HEK293 (cell line): Measurements from ENCODE around the gene PRSS1.

Source experiments
- CTCF ChIA-PET: fragments of 350-600 bp; formaldehyde crosslinking; extraction: SDS; loops from one replicate; lab custom pipeline; 2021; ENCODE audit warnings: antibody characterized with exemption; lab: Yijun Ruan, JAX
- POLR2A ChIA-PET: fragments of 300-600 bp; formaldehyde crosslinking; extraction: SDS; loops from one replicate; lab custom pipeline; 2020; ENCODE audit warnings: antibody characterized with exemption, inconsistent platforms; lab: Yijun Ruan, JAX
- H3K27ac ChIP-seq: fragments of 200-500 bp; sonication (Bioruptor generic); 2 replicates; pipeline ENCODE4 v1.5.1; 2014; ENCODE audit warnings: low read depth, low read length, control low read depth, inconsistent platforms; ENCODE audit errors: extremely low read depth
- H3K36me3 ChIP-seq, 2 experiments: fragments of 200-500 bp in 1 of 2; sonication (Bioruptor generic) in 1 of 2; 1 replicate in 1 of 2; 2 replicates in 1 of 2; pipeline ENCODE4 v1.5.1; 2014 to 2017; ENCODE audit warnings: inconsistent platforms in 2 of 2, low read length in 2 of 2; ENCODE audit not compliant: control insufficient read depth in 2 of 2, insufficient read depth in 1 of 2
- H3K4me1 ChIP-seq: fragments of 200-500 bp; sonication (Bioruptor generic); 2 replicates; pipeline ENCODE4 v1.5.1; 2014; ENCODE audit warnings: mild to moderate bottlenecking, low read length, inconsistent platforms; ENCODE audit not compliant: control insufficient read depth, insufficient read depth
- H3K4me3 ChIP-seq: 2 replicates; pipeline ENCODE4 v1.5.1; 2011; ENCODE audit warnings: low read depth, mild to moderate bottlenecking, control low read depth, low read length, moderate library complexity
- H3K9me3 ChIP-seq: fragments of 200-500 bp; sonication (Bioruptor generic); 2 replicates; pipeline ENCODE4 v1.5.1; 2014; ENCODE audit warnings: low read depth, low read length, inconsistent platforms; ENCODE audit not compliant: control insufficient read depth, insufficient read depth
- KLF10 ChIP-seq: fragments of 450-650 bp; IDR thresholded peaks from 2 replicates; pipeline ENCODE4 v1.5.1; 2018; ENCODE audit warnings: missing biosample characterization, mild to moderate bottlenecking, missing genetic modification characterization
- KLF8 ChIP-seq: fragments of 450-650 bp; formaldehyde crosslinking; IDR thresholded peaks from 2 replicates; pipeline ENCODE4 v1.5.1; 2016; ENCODE audit warnings: missing biosample characterization, missing genetic modification characterization
- MYNN ChIP-seq: fragments of 450-650 bp; formaldehyde crosslinking; IDR thresholded peaks from 2 replicates; pipeline ENCODE4 v1.5.1; 2016; ENCODE audit warnings: missing biosample characterization, missing genetic modification characterization, borderline replicate concordance
- ZNF138 ChIP-seq: fragments of 450-650 bp; formaldehyde crosslinking; IDR thresholded peaks from 2 replicates; pipeline ENCODE4 v1.5.1; 2016; ENCODE audit warnings: missing biosample characterization, missing genetic modification characterization, borderline replicate concordance
- ZNF140 ChIP-seq: fragments of 450-650 bp; formaldehyde crosslinking; IDR thresholded peaks from 2 replicates; pipeline ENCODE4 v1.5.1; 2016; ENCODE audit warnings: missing biosample characterization, missing genetic modification characterization
- ZNF155 ChIP-seq: fragments of 450-650 bp; formaldehyde crosslinking; IDR thresholded peaks from 2 replicates; pipeline ENCODE4 v1.5.1; 2016; ENCODE audit warnings: missing biosample characterization, missing genetic modification characterization
- ZNF311 ChIP-seq: fragments of 450-650 bp; formaldehyde crosslinking; IDR thresholded peaks from 2 replicates; pipeline ENCODE4 v1.5.1; 2017; ENCODE audit warnings: missing biosample characterization, missing genetic modification characterization, borderline replicate concordance
- ZNF366 ChIP-seq: fragments of 450-650 bp; formaldehyde crosslinking; conservative IDR thresholded peaks from 2 replicates; pipeline ENCODE4 v1.5.1; 2016; ENCODE audit warnings: missing biosample characterization, missing genetic modification characterization
- ZNF521 ChIP-seq: fragments of 450-650 bp; formaldehyde crosslinking; IDR thresholded peaks from 2 replicates; pipeline ENCODE4 v1.5.1; 2017; ENCODE audit warnings: missing biosample characterization, mild to moderate bottlenecking, missing genetic modification characterization
- ZNF549 ChIP-seq: fragments of 450-650 bp; IDR thresholded peaks from 2 replicates; pipeline ENCODE4 v1.5.1; 2018; ENCODE audit warnings: missing biosample characterization, missing genetic modification characterization, mild to moderate bottlenecking, inconsistent platforms, moderate library complexity
- ZNF596 ChIP-seq: fragments of 450-650 bp; IDR thresholded peaks from 2 replicates; pipeline ENCODE4 v1.5.0; 2018; ENCODE audit warnings: missing biosample characterization, mild to moderate bottlenecking, missing genetic modification characterization, moderate library complexity
- ZNF660 ChIP-seq: fragments of 450-650 bp; IDR thresholded peaks from 2 replicates; pipeline ENCODE4 v1.5.1; 2018; ENCODE audit warnings: missing biosample characterization, mild to moderate bottlenecking, missing genetic modification characterization
- ZSCAN23 ChIP-seq: fragments of 450-650 bp; formaldehyde crosslinking; IDR thresholded peaks from 2 replicates; pipeline ENCODE4 v1.5.1; 2016; ENCODE audit warnings: missing biosample characterization, missing genetic modification characterization
- TF ChIP-seq, protein P1 (sequence below): fragments of 450-650 bp; formaldehyde crosslinking; IDR thresholded peaks from 2 replicates; pipeline ENCODE4 v1.5.1; 2016; ENCODE audit warnings: missing biosample characterization, missing genetic modification characterization
- TF ChIP-seq, protein P2 (sequence below): fragments of 450-650 bp; formaldehyde crosslinking; IDR thresholded peaks from 2 replicates; pipeline ENCODE4 v1.5.1; 2016; ENCODE audit warnings: missing biosample characterization, missing genetic modification characterization
- TF ChIP-seq, protein P3 (sequence below): fragments of 450-650 bp; formaldehyde crosslinking; conservative IDR thresholded peaks from 2 replicates; pipeline ENCODE4 v1.5.1; 2016; ENCODE audit warnings: low read depth, missing biosample characterization, missing genetic modification characterization
- TF ChIP-seq, protein P4 (sequence below): fragments of 450-650 bp; formaldehyde crosslinking; IDR thresholded peaks from 2 replicates; pipeline ENCODE4 v1.5.1; 2016; ENCODE audit warnings: missing biosample characterization, missing genetic modification characterization, low read depth
- TF ChIP-seq, protein P5 (sequence below): fragments of 450-650 bp; IDR thresholded peaks from 2 replicates; pipeline ENCODE4 v1.5.1; 2018; ENCODE audit warnings: missing biosample characterization, missing genetic modification characterization
- TF ChIP-seq, protein P6 (sequence below): fragments of 450-650 bp; formaldehyde crosslinking; IDR thresholded peaks from 2 replicates; pipeline ENCODE4 v1.5.1; 2016; ENCODE audit warnings: missing biosample characterization, missing genetic modification characterization, borderline replicate concordance

The PRSS1 gene

DNA sequence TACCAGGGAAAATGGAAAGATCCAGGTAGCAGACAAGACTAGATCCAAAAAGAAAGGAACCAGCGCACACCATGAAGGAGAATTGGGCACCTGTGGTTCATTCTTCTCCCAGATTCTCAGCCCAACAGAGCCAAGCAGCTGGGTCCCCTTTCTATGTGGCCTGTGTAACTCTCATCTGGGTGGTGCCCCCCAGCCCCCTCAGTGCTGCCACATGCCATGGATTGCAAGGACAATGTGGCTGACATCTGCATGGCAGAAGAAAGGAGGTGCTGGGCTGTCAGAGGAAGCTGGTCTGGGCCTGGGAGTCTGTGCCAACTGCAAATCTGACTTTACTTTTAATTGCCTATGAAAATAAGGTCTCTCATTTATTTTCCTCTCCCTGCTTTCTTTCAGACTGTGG is 42.9 kb downstream of the PRSS1 start:
- H3K36me3 ChIP-seq: no peaks in the 10 kb centered on the region
- CTCF ChIA-PET: interaction anchor here (1.3 to 7.3 kb wide), 6 partner anchors 8 to 257 kb away, joined by 3 to 41 read pairs (median 6); no protein-coding TSS in a partner anchor
- no peak overlapping the region for H3K4me3 ChIP-seq
- no peaks in the 10 kb centered on the region for H3K4me1 ChIP-seq
- TF ChIP-seq ZNF660 (no peak), MYNN (no peak), ZNF138 (no peak), ZNF549 (tag by site-specific recombination) (no peak), ZNF140 (tag by site-specific recombination) (no peak), KLF10 (no peak), ZNF596 (tag by site-specific recombination) (no peak), KLF8 (tag by site-specific recombination) (no peak), ZNF155 (no peak), ZNF366 (tag by site-specific recombination) (no peak), ZSCAN23 (tag by site-specific recombination) (no peak), ZNF311 (tag by site-specific recombination) (no peak), ZNF521 (no peak)
- TF ChIP-seq, protein P1, sequence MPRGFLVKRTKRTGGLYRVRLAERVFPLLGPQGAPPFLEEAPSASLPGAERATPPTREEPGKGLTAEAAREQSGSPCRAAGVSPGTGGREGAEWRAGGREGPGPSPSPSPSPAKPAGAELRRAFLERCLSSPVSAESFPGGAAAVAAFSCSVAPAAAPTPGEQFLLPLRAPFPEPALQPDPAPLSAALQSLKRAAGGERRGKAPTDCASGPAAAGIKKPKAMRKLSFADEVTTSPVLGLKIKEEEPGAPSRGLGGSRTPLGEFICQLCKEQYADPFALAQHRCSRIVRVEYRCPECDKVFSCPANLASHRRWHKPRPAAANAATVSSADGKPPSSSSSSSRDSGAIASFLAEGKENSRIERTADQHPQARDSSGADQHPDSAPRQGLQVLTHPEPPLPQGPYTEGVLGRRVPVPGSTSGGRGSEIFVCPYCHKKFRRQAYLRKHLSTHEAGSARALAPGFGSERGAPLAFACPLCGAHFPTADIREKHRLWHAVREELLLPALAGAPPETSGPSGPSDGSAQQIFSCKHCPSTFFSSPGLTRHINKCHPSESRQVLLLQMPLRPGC (tag by site-specific recombination): no peak
- TF ChIP-seq, protein P2, sequence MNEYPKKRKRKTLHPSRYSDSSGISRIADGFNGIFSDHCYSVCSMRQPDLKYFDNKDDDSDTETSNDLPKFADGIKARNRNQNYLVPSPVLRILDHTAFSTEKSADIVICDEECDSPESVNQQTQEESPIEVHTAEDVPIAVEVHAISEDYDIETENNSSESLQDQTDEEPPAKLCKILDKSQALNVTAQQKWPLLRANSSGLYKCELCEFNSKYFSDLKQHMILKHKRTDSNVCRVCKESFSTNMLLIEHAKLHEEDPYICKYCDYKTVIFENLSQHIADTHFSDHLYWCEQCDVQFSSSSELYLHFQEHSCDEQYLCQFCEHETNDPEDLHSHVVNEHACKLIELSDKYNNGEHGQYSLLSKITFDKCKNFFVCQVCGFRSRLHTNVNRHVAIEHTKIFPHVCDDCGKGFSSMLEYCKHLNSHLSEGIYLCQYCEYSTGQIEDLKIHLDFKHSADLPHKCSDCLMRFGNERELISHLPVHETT: no peak
- TF ChIP-seq, protein P3, sequence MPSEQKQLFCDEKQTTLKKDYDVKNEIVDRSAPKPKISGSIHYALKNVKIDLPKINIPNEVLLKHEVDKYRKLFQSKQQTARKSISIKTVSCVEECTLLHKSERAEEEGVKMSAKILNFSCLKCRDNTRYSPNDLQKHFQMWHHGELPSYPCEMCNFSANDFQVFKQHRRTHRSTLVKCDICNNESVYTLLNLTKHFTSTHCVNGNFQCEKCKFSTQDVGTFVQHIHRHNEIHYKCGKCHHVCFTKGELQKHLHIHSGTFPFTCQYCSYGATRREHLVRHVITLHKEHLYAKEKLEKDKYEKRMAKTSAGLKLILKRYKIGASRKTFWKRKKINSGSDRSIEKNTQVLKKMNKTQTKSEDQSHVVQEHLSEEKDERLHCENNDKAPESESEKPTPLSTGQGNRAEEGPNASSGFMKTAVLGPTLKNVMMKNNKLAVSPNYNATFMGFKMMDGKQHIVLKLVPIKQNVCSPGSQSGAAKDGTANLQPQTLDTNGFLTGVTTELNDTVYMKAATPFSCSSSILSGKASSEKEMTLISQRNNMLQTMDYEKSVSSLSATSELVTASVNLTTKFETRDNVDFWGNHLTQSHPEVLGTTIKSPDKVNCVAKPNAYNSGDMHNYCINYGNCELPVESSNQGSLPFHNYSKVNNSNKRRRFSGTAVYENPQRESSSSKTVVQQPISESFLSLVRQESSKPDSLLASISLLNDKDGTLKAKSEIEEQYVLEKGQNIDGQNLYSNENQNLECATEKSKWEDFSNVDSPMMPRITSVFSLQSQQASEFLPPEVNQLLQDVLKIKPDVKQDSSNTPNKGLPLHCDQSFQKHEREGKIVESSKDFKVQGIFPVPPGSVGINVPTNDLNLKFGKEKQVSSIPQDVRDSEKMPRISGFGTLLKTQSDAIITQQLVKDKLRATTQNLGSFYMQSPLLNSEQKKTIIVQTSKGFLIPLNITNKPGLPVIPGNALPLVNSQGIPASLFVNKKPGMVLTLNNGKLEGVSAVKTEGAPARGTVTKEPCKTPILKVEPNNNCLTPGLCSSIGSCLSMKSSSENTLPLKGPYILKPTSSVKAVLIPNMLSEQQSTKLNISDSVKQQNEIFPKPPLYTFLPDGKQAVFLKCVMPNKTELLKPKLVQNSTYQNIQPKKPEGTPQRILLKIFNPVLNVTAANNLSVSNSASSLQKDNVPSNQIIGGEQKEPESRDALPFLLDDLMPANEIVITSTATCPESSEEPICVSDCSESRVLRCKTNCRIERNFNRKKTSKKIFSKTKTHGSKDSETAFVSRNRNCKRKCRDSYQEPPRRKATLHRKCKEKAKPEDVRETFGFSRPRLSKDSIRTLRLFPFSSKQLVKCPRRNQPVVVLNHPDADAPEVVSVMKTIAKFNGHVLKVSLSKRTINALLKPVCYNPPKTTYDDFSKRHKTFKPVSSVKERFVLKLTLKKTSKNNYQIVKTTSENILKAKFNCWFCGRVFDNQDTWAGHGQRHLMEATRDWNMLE (tag by site-specific recombination): no peak
- TF ChIP-seq, protein P4, sequence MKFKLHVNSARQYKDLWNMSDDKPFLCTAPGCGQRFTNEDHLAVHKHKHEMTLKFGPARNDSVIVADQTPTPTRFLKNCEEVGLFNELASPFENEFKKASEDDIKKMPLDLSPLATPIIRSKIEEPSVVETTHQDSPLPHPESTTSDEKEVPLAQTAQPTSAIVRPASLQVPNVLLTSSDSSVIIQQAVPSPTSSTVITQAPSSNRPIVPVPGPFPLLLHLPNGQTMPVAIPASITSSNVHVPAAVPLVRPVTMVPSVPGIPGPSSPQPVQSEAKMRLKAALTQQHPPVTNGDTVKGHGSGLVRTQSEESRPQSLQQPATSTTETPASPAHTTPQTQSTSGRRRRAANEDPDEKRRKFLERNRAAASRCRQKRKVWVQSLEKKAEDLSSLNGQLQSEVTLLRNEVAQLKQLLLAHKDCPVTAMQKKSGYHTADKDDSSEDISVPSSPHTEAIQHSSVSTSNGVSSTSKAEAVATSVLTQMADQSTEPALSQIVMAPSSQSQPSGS (tag by site-specific recombination): no peak
- TF ChIP-seq, protein P5, sequence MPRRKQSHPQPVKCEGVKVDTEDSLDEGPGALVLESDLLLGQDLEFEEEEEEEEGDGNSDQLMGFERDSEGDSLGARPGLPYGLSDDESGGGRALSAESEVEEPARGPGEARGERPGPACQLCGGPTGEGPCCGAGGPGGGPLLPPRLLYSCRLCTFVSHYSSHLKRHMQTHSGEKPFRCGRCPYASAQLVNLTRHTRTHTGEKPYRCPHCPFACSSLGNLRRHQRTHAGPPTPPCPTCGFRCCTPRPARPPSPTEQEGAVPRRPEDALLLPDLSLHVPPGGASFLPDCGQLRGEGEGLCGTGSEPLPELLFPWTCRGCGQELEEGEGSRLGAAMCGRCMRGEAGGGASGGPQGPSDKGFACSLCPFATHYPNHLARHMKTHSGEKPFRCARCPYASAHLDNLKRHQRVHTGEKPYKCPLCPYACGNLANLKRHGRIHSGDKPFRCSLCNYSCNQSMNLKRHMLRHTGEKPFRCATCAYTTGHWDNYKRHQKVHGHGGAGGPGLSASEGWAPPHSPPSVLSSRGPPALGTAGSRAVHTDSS (tag by site-specific recombination): no peak
- TF ChIP-seq, protein P6, sequence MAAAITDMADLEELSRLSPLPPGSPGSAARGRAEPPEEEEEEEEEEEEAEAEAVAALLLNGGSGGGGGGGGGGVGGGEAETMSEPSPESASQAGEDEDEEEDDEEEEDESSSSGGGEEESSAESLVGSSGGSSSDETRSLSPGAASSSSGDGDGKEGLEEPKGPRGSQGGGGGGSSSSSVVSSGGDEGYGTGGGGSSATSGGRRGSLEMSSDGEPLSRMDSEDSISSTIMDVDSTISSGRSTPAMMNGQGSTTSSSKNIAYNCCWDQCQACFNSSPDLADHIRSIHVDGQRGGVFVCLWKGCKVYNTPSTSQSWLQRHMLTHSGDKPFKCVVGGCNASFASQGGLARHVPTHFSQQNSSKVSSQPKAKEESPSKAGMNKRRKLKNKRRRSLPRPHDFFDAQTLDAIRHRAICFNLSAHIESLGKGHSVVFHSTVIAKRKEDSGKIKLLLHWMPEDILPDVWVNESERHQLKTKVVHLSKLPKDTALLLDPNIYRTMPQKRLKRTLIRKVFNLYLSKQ: no peak
- TF ChIP-seq, all 188 proteins: peak for 0
- no peak overlapping the region for H3K27ac ChIP-seq
- POLR2A ChIA-PET: no interaction called here
- H3K9me3 ChIP-seq: no peaks in the 10 kb centered on the region
